HG02798 (cell line): ENCODE results near the gene TCN2.
"Not testable (repeated sequence)": the region's sequence is repeated elsewhere in the genome, so short reads cannot be mapped to it uniquely, and the experiment has no call there.

Experiments used
- ATAC-seq: cut with Tn5 transposase; IDR thresholded peaks from one replicate; pipeline ENCODE4 v1.9.1; 2021; ENCODE audit warnings: mild to moderate bottlenecking; ENCODE audit not compliant: unreplicated experiment, poor library complexity

The TCN2 gene

GRCh38 chr22:30674482-30674881 lies 67.5 kb downstream of the TCN2 start:
- ATAC-seq, result no peak

- ATAC-seq, result no peak
Measured at GRCh38 chr22:30675436-30675835, 68.5 kb downstream of the TCN2 start.

- ATAC-seq, result not testable (repeated sequence)
Measured at GRCh38 chr22:30676565-30676964, 69.6 kb downstream of the TCN2 start.
